Fibroblast of pulmonary artery (primary cell): ENCODE measurements around the gene LEUTX.

Source experiments
- DNase-seq: peaks from one replicate; pipeline ENCODE4 v3.0.0-alpha.2; 2010; ENCODE audit warnings: low read depth
- H3K4me3 ChIP-seq: replicated peaks from 2 replicates; pipeline ENCODE4 v1.5.1; 2011; ENCODE audit warnings: low read depth, mild to moderate bottlenecking, control low read depth, low read length, moderate library complexity
- TF ChIP-seq, protein P1 (sequence below): IDR thresholded peaks from 2 replicates; pipeline ENCODE4 v1.5.1; 2011; ENCODE audit warnings: mild to moderate bottlenecking, control low read depth, low read length, inconsistent platforms; ENCODE audit errors: missing control alignments

LEUTX gene

DNA sequence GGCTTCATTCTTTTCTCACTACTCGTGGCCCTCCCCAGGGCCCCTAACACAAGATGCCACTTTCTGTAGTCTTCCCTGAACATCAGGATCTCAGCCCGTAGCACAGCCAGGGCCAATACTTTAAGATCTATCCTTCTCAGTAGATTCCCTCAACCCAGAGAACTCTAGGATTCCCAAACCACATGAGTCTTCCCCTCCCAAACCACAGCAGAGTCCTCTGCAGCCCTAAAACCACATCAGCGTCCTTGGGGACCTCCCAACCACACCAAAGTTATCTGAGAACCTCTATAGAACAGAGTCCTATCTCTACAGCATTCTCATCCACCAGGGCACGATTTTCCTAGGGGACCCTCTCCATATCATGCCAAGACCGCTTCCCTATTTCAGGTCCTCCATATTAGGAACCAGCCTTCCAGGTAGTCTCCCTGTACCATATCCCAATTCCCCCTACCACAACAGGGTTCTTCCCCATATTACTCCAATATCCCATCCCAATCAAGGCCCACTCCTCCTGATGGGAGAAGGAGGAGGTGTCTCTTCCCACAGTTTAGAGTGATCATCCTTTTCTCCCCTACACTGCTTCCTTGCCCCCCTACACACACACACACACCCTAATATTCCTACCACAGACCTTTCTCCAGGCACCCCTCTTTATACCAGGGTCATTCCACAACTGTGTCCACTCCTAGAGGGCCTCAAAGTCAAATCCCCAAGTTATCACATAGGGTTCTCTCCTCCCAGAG lies 53.9 kb downstream of the LEUTX start:
- TF ChIP-seq, protein P1, sequence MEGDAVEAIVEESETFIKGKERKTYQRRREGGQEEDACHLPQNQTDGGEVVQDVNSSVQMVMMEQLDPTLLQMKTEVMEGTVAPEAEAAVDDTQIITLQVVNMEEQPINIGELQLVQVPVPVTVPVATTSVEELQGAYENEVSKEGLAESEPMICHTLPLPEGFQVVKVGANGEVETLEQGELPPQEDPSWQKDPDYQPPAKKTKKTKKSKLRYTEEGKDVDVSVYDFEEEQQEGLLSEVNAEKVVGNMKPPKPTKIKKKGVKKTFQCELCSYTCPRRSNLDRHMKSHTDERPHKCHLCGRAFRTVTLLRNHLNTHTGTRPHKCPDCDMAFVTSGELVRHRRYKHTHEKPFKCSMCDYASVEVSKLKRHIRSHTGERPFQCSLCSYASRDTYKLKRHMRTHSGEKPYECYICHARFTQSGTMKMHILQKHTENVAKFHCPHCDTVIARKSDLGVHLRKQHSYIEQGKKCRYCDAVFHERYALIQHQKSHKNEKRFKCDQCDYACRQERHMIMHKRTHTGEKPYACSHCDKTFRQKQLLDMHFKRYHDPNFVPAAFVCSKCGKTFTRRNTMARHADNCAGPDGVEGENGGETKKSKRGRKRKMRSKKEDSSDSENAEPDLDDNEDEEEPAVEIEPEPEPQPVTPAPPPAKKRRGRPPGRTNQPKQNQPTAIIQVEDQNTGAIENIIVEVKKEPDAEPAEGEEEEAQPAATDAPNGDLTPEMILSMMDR = no peak
- no peak for DNase-seq

DNA sequence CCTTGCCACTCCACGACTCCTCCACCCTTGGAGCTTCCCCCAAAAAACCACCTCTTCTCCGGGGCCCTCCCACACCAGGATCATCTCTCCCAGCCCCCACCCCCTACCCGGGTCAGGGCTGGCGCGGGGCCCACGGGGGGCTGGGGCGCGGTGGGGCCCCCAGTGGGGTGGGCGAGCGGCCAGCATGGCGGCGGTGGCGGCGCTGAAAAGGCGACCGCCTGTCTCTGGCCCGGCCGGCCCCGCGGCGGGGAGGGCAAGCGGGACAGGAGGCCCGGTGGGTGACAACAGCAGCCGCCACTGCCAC lies 54.5 kb downstream of the LEUTX start:
- DNase-seq = no peak
- H3K4me3 ChIP-seq = peak overlapping the region; percentile 93

More for the DNA sequence above, 53.9 kb downstream of the LEUTX start:
- H3K4me3 ChIP-seq = peak overlapping the region; percentile 93

DNA sequence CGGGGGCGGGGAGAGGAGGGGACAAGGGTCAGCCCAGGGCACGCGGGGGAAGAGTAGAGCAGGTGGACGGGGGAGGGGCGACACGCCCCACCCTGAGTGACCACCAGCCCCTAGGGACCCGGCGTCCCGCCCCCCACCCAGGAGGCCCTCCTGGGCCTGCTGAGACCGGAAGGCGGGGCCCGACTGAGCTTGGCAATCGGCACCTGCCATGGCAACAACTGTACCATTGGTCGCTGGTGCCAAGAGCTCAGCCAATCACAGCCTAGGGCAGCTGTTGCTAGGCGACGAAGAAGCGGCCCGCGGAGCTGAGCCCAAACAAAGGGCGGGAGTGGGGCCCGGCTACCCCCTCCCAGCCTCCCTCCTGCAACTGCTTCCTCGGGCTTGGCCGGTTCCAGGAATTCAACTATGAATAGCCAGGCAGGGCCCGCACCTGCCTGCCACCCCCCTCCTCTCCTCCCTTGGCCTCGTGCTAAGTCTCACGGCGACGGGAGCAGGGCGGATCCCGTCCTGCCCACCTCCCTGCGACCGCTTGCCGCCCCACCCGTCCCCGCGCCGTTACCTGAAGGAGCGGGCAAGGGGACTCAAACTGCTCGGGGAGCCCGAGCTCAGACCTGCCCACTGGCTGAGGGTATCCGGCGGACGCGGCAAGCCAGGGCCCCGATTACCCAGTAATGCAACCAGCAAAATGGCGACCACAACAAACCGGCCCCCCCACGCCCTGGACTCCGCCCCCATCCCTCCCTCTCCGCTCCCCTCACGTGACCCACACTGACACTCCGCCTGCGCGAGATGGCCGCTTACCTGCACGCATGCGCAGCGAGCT lies 55.0 kb downstream of the LEUTX start, which contains the start of gene DYRK1B:
DYRK1B (minus strand) TSS at position 699 of the 823 bp plus-strand sequence. CDS start 2,295 bp downstream, outside the sequence.
- TF ChIP-seq, protein P1 = no peak
- peak within 1 kb of the TSS; percentile 93 for H3K4me3 ChIP-seq
- DNase-seq = peak; percentile 99

More for the DNA sequence above, 54.5 kb downstream of the LEUTX start:
- TF ChIP-seq, protein P1 = no peak

DNA sequence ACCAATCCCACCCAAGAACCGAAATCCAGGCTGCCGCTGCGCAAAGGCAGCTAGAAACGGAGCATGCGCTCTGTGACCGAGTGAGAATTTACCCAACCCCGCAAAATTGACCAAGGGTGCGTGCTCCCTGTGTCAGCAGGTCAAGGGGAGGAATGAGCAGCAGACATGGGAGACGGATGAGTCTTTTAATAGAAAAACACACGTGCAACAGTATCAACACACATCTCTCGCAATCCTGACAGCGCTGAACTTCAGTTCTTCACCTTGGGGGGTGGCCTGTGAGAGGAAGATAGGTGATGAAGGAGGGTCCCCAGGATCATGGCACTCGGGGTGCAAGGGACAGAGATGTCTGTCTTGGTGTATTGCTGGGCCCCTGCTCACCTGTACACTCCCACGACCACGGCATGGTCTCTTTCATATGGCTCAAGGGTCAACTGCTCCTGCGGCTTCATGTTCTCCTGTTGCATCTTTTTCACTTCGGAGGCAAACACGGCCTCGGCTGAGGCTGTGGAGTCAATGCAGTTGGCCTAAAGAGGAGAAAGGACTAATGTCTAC lies 55.7 kb downstream of the LEUTX start:
- DNase-seq = no peak
- TF ChIP-seq, protein P1 = no peak
- peak overlapping the region; percentile 17 for H3K4me3 ChIP-seq
